Esophagus muscularis mucosa (tissue), 4 donors: ENCODE results near the gene LHPP. TPM values are rescaled to one million over a fixed set of nuclear protein-coding genes. Genes with fewer than 3 reads are reported as not detected.

ENCODE experiments used
- DNase-seq: peaks from one replicate; pipeline ENCODE4 v3.0.0-alpha.2; 2017; ENCODE audit errors: extremely low spot score
- H3K27ac ChIP-seq, 4 donors: fragments of 200-600 bp; sonication (generic); replicated peaks in 1 of 4; 1 replicate in 3 of 4; 2 replicates in 1 of 4; pipeline ENCODE4 v1.5.1; 2016 to 2019; ENCODE audit warnings: mild to moderate bottlenecking in 1 of 4
- H3K27me3 ChIP-seq, 4 donors: fragments of 200-600 bp; sonication (generic); one replicate each; pipeline versions ENCODE4 v1.5.1 to v1.6.0; 2016 to 2019
- H3K36me3 ChIP-seq, 4 donors: fragments of 200-600 bp; sonication (generic); one replicate each; pipeline ENCODE4 v1.5.1; 2016 to 2019
- H3K4me1 ChIP-seq, 4 donors: fragments of 200-600 bp; sonication (generic); one replicate each; pipeline ENCODE4 v1.5.1; 2016 to 2019
- H3K4me3 ChIP-seq, 4 donors: fragments of 200-600 bp; sonication (generic); 1 replicate in 2 of 4; 2 replicates in 2 of 4; pipeline ENCODE4 v1.5.1; 2016 to 2019; ENCODE audit warnings: mild to moderate bottlenecking in 4 of 4, moderate library complexity in 1 of 4
- H3K9me3 ChIP-seq, 4 donors: fragments of 200-600 bp; sonication (generic); 1 replicate in 3 of 4; 2 replicates in 1 of 4; pipeline ENCODE4 v1.5.1; 2016 to 2019
- EP300 ChIP-seq: sonication (generic); formaldehyde crosslinking; IDR thresholded peaks from one replicate; pipeline ENCODE4 v1.6.1; 2017; ENCODE audit warnings: antibody characterized with exemption
- POLR2A ChIP-seq: fragments of 450-650 bp; IDR thresholded peaks from one replicate; pipeline ENCODE4 v1.6.1; 2017; ENCODE audit warnings: antibody characterized with exemption, moderate library complexity, mild to moderate bottlenecking, low read depth
- POLR2AphosphoS5 ChIP-seq, 2 donors: sonication (generic); formaldehyde crosslinking; IDR thresholded peaks; one replicate each; pipeline ENCODE4 v1.6.1; 2017; ENCODE audit warnings: antibody characterized with exemption in 2 of 2
- WGBS: methylation state at CpG from one replicate; pipeline ENCODE4 v1.1.5; 2018; 5-methylcytosine and 5-hydroxymethylcytosine counted together
- intact Hi-C: fragments of 100-400 bp; cut with DNase I; formaldehyde crosslinking; loops from one replicate; pipeline ENCODE4 v1.15.1; 2023
- total RNA-seq, 4 donors: library from RNA; depleted of rRNA; stranded (reverse); fragments of >200 nt; gene quantifications; one replicate each; pipeline versions ENCODE4 v1.1.0 to v1.2.1, GENCODE V29; 2016
- TF ChIP-seq, protein P1 (sequence below), 3 experiments: fragments of 200-600 bp in 2 of 3; fragments of 450-650 bp in 1 of 3; sonication (generic) in 2 of 3; IDR thresholded peaks; one replicate each; pipeline ENCODE4 v1.5.1; 2017 to 2019; ENCODE audit warnings: antibody characterized with exemption in 3 of 3, mild to moderate bottlenecking in 2 of 3, moderate library complexity in 1 of 3

Gene LHPP
- total RNA-seq, 4 donors from 2014 or later, result 10.8 to 20.9 (median 15.7) TPM

DNA sequence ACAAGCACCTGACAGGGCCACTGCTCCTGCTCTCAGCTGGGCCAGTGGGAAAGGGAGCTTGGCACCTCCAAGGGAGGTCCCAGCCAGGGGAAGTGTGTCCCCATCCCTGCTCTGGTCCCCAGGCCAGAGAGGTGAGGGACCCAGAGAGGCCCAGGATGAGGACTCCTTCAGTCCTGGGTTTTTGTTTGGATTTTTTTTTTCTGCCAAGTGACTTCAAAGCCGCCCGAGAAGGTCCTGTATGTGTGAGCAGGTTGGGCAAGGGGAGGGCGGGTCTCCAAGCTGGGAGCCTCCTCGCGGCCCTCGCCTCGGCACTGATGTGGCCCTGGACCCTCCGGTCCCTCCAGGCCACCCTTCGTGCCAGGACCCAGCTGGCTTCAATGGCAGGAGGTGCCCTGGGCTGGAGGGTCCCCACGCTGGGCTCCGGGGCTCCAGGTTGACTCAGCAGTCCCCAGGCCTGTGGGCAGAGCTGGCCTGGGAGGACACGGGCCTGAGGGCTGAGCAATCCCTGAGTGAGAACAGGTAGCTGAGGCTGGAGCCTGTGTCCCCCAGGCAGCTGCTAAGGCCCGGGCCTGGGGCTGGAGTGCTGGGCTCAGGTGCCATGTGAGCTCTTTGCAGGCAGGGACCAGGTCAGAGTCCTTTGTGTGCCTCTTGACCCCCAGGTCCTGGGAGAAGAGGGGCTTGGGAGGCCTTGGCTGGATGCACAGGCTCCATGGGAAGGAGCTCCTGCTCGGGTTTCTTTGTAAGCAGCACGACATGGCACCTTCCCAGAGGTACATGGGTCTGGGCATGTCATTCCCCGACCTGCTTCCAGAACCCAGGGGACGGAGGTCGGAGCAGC is 142.0 kb downstream of the LHPP start:
- no peak overlapping the region for H3K27ac ChIP-seq
- no peaks in the 10 kb centered on the region for H3K9me3 ChIP-seq
- no peaks in the 10 kb centered on the region for H3K27me3 ChIP-seq
- intact Hi-C loops, result no loop called here
- no peak for DNase-seq
- 97% methylated on average over 13 of the region's 18 CpGs for WGBS
- no peak for TF ChIP-seq POLR2A
- no peak for TF ChIP-seq EP300
- TF ChIP-seq, protein P1, sequence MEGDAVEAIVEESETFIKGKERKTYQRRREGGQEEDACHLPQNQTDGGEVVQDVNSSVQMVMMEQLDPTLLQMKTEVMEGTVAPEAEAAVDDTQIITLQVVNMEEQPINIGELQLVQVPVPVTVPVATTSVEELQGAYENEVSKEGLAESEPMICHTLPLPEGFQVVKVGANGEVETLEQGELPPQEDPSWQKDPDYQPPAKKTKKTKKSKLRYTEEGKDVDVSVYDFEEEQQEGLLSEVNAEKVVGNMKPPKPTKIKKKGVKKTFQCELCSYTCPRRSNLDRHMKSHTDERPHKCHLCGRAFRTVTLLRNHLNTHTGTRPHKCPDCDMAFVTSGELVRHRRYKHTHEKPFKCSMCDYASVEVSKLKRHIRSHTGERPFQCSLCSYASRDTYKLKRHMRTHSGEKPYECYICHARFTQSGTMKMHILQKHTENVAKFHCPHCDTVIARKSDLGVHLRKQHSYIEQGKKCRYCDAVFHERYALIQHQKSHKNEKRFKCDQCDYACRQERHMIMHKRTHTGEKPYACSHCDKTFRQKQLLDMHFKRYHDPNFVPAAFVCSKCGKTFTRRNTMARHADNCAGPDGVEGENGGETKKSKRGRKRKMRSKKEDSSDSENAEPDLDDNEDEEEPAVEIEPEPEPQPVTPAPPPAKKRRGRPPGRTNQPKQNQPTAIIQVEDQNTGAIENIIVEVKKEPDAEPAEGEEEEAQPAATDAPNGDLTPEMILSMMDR (IDR thresholded peaks at IDR 0.05), result no peak
- no peak for TF ChIP-seq POLR2AphosphoS5 (IDR thresholded peaks at IDR 0.05)
- no peaks in the 10 kb centered on the region for H3K36me3 ChIP-seq
- peaks cover 0 to 7% (median 4%) of the 10 kb centered on the region in 4 donors for H3K4me1 ChIP-seq
- H3K4me3 ChIP-seq, result no peak overlapping the region

DNA sequence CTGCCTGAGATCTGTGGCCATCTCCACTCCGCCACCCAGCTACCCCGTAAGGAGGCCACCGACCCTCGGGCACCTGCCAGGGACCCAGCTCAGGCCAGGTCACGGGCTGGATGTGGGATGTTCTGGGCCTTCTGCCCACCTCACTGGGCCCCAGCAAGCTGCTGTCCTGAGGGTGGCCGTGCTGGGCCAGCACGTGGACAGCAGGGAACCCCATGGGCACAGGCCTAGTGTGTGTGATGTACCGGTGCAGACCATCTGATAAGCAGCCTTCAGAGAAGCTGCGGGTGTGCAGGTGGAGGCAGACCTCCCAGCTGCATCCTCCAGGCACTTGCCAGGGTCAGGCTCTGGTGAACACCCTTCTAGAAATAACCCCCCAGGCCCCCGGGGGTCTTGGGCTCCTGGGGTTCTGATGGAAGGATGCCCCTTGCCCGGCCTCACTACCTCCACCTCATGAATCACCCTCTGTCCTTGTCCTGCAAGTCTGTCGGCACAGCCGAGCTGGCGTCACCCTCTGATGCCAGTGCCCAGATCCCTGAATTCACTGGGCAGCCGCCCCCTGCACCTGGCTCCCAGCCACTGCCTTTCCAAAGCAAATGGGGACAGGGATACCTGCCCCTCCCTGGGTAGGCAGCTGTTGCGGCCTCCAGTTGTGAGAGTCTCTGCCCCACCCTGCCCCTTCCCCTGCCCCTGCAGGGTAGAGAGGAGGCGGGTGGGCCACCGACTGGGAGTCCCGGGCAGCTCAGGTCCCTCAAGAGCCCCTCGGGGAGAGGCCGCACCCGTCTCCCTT is 142.8 kb downstream of the LHPP start:
- H3K4me1 ChIP-seq, result peaks cover 0 to 7% (median 6%) of the 10 kb centered on the region in 4 donors
- WGBS, result 66% methylated on average over 11 of the region's 22 CpGs
- no peaks in the 10 kb centered on the region for H3K36me3 ChIP-seq
- H3K9me3 ChIP-seq, result no peaks in the 10 kb centered on the region
- peak overlapping the region in 3 of 4 donors; percentile 4 to 42 (median 38) for H3K27ac ChIP-seq
- H3K27me3 ChIP-seq, result no peaks in the 10 kb centered on the region
- TF ChIP-seq EP300, result no peak
- no peak for TF ChIP-seq POLR2AphosphoS5 (IDR thresholded peaks at IDR 0.05)
- TF ChIP-seq POLR2A, result no peak
- TF ChIP-seq, protein P1 (IDR thresholded peaks at IDR 0.05), result no peak
- no peak overlapping the region for H3K4me3 ChIP-seq
- no peak for DNase-seq
- intact Hi-C loops, result no loop called here

- Histone ChIP-seq H3K27ac (peak overlapping the region in 3 of 4 donors; percentile 4 to 42 (median 38)), H3K36me3 (no peaks in the 10 kb centered on the region), H3K27me3 (no peaks in the 10 kb centered on the region), H3K9me3 (no peaks in the 10 kb centered on the region), H3K4me3 (no peak overlapping the region), H3K4me1 (peaks cover 0 to 7% (median 6%) of the 10 kb centered on the region in 4 donors)
- intact Hi-C loops, result no loop called here
- 71% methylated on average over 4 of the region's 8 CpGs for WGBS
- no peak for DNase-seq
- TF ChIP-seq EP300 (no peak), POLR2A (no peak), POLR2AphosphoS5 (IDR thresholded peaks at IDR 0.05) (no peak)
- TF ChIP-seq, protein P1 (IDR thresholded peaks at IDR 0.05), result no peak
Measured at GRCh38 chr10:124605001-124605370, 143.4 kb downstream of the LHPP start.

- no peak overlapping the region for H3K4me3 ChIP-seq
- WGBS, result 93% methylated on average over 5 of the region's 5 CpGs
- intact Hi-C loops, result no loop called here
- TF ChIP-seq POLR2AphosphoS5 (IDR thresholded peaks at IDR 0.05), result no peak
- TF ChIP-seq EP300, result no peak
- TF ChIP-seq, protein P1 (IDR thresholded peaks at IDR 0.05), result no peak
- no peak for TF ChIP-seq POLR2A
- DNase-seq, result no peak
- H3K4me1 ChIP-seq, result peaks cover 0 to 7% (median 6%) of the 10 kb centered on the region in 4 donors
- H3K27ac ChIP-seq, result peak overlapping the region in 1 of 4 donors; percentile 42
- no peaks in the 10 kb centered on the region for H3K27me3 ChIP-seq
- no peaks in the 10 kb centered on the region for H3K36me3 ChIP-seq
- H3K9me3 ChIP-seq, result no peaks in the 10 kb centered on the region
Measured at GRCh38 chr10:124605481-124605855, 143.8 kb downstream of the LHPP start.
